Esophagus (tissue), 2 donors: ENCODE measurements around the gene C4orf51. TPM values are rescaled to one million over a fixed set of nuclear protein-coding genes. Genes with fewer than 3 reads are reported as not detected.

Source experiments
- H3K27ac ChIP-seq, 2 donors: one replicate each; pipeline ENCODE4 v1.5.1; 2013; ENCODE audit warnings: low read depth in 2 of 2, mild to moderate bottlenecking in 2 of 2, inconsistent platforms in 1 of 2, low read length in 1 of 2, moderate library complexity in 1 of 2
- H3K27me3 ChIP-seq, 2 donors: one replicate each; pipeline ENCODE4 v1.6.1; 2013; ENCODE audit warnings: low read length in 2 of 2, control low read depth in 1 of 2, mild to moderate bottlenecking in 1 of 2; ENCODE audit not compliant: insufficient read depth in 2 of 2, control insufficient read depth in 1 of 2
- H3K36me3 ChIP-seq, 2 donors: one replicate each; pipeline ENCODE4 v1.6.1; 2013; ENCODE audit warnings: low read length in 1 of 2; ENCODE audit not compliant: control insufficient read depth in 2 of 2, insufficient read depth in 2 of 2
- H3K4me1 ChIP-seq, 2 donors: one replicate each; pipeline ENCODE4 v1.6.1; 2013; ENCODE audit warnings: low read length in 1 of 2; ENCODE audit not compliant: control insufficient read depth in 2 of 2, insufficient read depth in 2 of 2
- H3K4me3 ChIP-seq, 2 donors: one replicate each; pipeline ENCODE4 v1.5.1; 2013; ENCODE audit warnings: low read length in 2 of 2, mild to moderate bottlenecking in 2 of 2, low read depth in 1 of 2, moderate library complexity in 1 of 2
- H3K9me3 ChIP-seq, 2 donors: one replicate each; pipeline ENCODE4 v1.6.1; 2013; ENCODE audit warnings: mild to moderate bottlenecking in 2 of 2, low read depth in 1 of 2, low read length in 1 of 2, moderate library complexity in 1 of 2; ENCODE audit not compliant: control insufficient read depth in 2 of 2, insufficient read depth in 1 of 2
- WGBS, 2 donors: extraction: QIAGEN DNeasy Blood & Tissue Kit; methylation state at CpG; one replicate each; pipeline ENCODE4 v1.1.7; 2013; 5-methylcytosine and 5-hydroxymethylcytosine counted together
- polyA plus RNA-seq, 2 donors: library from polyadenylated mRNA; stranded (reverse); fragments of 200-250 nt; gene quantifications; one replicate each; pipeline ENCODE4 v1.2.3, GENCODE V29; 2013
- donor health status: healthy with polysubstance abuse.
- donor health status: Bipolar disorder and iron deficiency.

C4orf51 gene
- polyA plus RNA-seq, 2 donors, result not detected

- Histone ChIP-seq H3K27ac (no peak overlapping the region), H3K27me3 (no peaks in the 10 kb centered on the region), H3K4me3 (no peak overlapping the region), H3K36me3 (peaks cover 6 to 10% of the 10 kb centered on the region in 2 donors), H3K4me1 (no peaks in the 10 kb centered on the region), H3K9me3 (no peaks in the 10 kb centered on the region)
- 91 to 95% methylated on average over 3 of the region's 3 CpGs for WGBS, 2 donors
Observed at GRCh38 chr4:145775406-145775805, 95.5 kb downstream of the C4orf51 start.

DNA sequence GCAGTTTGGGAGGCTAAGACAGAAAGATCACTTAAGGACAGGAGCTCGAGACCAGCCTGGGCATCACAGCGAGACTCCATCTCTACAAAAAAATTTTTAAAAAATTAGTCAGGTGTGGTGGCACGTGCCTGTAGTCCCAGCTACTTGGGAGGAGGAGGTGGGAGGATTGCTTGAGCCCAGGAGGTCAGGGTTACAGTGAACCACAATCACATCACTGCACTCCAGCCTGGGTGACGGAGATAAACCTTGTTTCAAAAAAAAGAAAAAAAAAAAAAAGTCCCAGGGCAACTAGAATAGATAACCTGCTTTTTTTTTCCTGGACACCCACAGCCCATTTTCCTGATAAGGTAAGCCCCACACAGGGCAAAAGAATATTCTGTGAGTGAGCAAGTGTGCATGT is 96.3 kb downstream of the C4orf51 start:
- Histone ChIP-seq H3K4me1 (no peaks in the 10 kb centered on the region), H3K27me3 (no peaks in the 10 kb centered on the region), H3K9me3 (no peaks in the 10 kb centered on the region), H3K27ac (no peak overlapping the region), H3K4me3 (no peak overlapping the region), H3K36me3 (peaks cover 6 to 10% of the 10 kb centered on the region in 2 donors)
- WGBS, 2 donors, result 95 to 98% methylated on average over 4 of the region's 4 CpGs

- Histone ChIP-seq H3K4me1 (no peaks in the 10 kb centered on the region), H3K27ac (no peak overlapping the region), H3K4me3 (no peak overlapping the region), H3K9me3 (no peaks in the 10 kb centered on the region), H3K36me3 (peaks cover 2% of the 10 kb centered on the region in 2 donors), H3K27me3 (no peaks in the 10 kb centered on the region)
- 83 to 86% methylated on average over 8 of the region's 8 CpGs for WGBS, 2 donors
Observed at GRCh38 chr4:145779319-145779801, 99.4 kb downstream of the C4orf51 start.

DNA sequence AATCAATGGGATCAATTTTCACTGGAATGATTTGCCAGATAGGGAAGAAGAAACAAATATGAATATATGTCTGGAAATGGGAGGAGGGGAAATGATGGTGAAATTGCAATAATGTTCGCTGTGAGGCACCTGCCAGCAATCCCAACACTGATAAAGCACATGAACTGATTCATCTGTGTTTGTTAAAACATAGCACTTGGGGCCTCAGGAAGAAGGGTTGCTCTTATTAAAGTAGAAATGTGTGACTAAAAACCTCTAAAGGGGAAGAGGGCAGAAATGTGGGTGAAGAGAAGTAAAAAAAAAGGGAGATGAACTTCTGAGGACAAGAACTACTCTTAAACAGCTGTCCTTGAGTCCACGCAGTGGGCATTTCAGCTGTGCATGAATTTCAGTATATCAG is 101.4 kb downstream of the C4orf51 start:
- WGBS, 2 donors, result 85 to 91% methylated on average over 2 of the region's 2 CpGs

More for the DNA sequence above, 101.4 kb downstream of the C4orf51 start:
- no peaks in the 10 kb centered on the region for H3K9me3 ChIP-seq
- H3K27me3 ChIP-seq, result no peaks in the 10 kb centered on the region
- H3K36me3 ChIP-seq, result no peaks in the 10 kb centered on the region
- no peak overlapping the region for H3K4me3 ChIP-seq
- H3K27ac ChIP-seq, result no peak overlapping the region
- no peaks in the 10 kb centered on the region for H3K4me1 ChIP-seq

Other genes starting within 250 kb of the C4orf51 start
- gene SMAD1, start 198.3 kb upstream of the C4orf51 start, polyA plus RNA-seq, result 1 to 10 TPM; 2.3 to 9.8 TPM
- gene MMAA, start 60.8 kb upstream of the C4orf51 start, polyA plus RNA-seq, result 1 to 10 TPM; 4.5 to 8.3 TPM